LoVo (cell line): Measurements from ENCODE around the gene ANKRD65.
A peak's percentile ranks its signal among the peaks of the same experiment; 100 is the strongest.
"Not testable (repeated sequence)": the region's sequence is repeated elsewhere in the genome, so short reads cannot be mapped to it uniquely, and the experiment has no call there.

Experiments
- DNase-seq: peaks from one replicate; pipeline ENCODE4 v3.0.0-alpha.2; 2016; ENCODE audit warnings: low spot score

The ANKRD65 gene

GRCh38 chr1:1415751-1416150 lies 5.3 kb downstream of the ANKRD65 start:
- no peak for DNase-seq

GRCh38 chr1:1412311-1412902 lies 8.7 kb downstream of the ANKRD65 start:
- DNase-seq, result not testable (repeated sequence)

GRCh38 chr1:1411626-1412025 lies 9.4 kb downstream of the ANKRD65 start:
- no peak for DNase-seq

DNA sequence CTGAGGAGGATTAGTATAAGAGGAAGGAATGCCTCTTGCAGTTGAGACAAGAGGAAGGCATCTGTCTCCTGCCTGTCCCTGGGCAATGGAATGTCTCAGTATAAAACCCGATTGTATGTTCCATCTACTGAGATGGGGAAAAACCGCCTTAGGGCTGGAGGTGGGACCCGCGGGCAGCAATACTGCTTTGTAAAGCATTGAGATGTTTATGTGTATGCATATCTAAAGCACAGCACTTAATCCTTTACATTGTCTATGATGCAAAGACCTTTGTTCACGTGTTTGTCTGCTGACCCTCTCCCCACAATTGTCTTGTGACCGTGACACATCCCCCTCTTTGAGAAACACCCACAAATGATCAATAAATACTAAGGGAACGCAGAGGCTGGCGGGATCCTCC lies 10.8 kb downstream of the ANKRD65 start:
- not testable (repeated sequence) for DNase-seq

DNA sequence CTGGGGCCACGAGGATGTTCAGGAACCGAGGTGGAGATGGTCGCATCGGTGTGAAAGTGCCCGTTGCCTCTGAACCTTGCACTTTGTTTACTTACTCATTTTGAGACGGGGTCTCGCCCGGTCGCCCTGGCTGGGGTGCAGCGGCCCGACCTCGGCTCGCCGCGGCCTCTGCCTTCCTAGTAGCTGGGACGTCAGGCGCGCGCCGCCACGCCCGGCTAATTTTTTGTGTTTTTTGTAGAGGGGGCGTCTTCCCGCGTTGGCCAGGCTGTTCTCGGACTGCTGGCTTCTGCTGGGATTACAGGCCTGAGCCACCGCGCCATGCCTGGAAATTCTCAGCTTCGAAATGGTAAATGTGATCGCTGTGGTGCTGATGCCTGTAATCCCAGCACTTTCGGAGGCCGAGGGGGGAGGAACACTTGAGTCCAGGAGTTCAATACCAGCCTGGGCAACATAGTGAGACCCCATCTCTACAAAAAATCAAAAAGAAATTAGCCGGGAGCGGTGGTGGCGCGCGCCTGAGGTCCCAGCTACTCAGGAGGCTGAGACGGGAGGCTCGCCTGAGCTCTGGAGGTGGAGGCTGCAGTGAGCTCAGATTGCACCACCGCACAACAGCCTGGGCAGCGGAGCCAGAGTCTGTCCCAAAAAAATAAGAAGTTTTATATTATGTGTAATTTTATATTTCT lies 13.3 kb downstream of the ANKRD65 start:
- no peak for DNase-seq

GRCh38 chr1:1406821-1407635 lies 14.0 kb downstream of the ANKRD65 start, which contains the start of gene MRPL20:
MRPL20 (minus strand) TSS chr1:1407293; CDS start chr1:1407217, 76 bp downstream.
- peak; percentile 93 for DNase-seq

DNA sequence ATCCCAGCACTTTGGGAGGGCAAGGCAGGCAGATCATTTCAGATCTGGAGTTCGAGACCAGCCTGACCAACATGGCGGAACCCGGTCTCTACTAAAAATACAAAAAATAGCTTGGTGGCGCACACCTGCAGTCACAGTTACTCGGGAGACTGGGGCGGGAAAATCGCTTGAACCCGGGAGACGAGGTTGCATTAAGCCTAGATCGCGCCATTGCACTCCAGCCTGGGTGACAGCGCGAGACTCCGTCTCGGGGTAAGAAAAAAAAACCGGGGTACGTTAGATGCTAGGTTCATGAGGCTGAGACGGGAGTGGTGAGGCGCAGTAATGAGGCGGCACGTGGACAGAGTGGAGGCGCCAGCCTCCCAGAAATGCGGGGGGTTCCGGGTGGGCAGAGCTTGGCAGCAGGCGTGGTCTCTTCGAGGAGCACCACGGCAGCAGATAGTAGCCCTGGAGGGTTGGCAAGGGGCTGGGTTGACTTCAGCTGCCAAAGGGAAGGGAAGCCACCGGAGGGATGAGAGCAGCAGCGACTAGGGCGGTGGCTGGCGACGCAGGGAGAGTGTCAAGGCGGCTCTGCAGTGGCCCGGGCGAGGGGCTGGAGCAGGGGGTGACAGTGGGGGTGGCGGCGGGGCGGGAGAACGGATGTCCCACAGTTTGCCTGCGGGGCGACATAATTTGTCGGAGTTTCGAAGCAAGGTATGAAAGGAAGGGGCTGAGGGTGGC lies 14.8 kb downstream of the ANKRD65 start:
- no peak for DNase-seq

DNA sequence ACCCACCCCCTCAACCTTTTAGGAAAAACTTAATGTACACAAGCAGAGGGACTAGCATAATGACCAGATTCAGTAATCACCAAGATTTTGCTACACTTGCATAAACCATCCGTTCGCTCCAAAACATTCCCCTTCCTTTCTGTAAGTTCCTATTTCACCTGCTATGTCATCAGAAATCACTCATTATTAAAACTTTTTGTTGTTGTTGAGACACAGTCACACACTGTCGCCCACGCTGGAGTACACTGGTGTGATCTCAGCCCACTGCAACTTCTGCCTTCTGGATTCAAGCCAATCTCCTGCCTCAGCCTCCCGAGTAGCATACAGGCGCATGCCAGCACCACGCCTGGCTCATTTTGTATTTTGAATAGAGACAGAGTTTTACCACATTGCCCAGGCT lies 17.4 kb downstream of the ANKRD65 start:
- DNase-seq, result no peak

DNA sequence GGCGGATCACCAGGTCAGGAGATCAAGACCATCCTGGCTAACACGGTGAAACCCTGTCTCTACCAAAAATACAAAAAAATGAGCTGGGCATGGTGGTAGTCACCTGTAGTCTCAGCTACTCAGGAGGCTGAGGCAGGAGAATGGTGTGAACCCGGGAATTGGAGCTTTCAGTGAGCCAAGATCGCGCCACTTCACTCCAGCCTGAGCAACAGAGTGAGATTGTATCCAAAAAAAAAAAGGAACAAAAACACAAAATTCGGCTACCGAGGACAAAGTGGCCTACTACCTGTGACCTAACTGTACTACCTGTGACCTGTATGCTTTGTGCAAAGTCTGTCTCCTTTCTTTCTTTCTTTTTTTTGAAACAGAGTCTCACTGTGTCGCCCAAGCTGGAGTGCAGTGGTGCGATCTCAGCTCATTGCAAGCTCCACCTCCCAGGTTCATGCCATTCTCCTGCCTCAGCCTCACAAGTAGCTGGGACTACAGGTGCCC lies 18.1 kb downstream of the ANKRD65 start:
- DNase-seq, result not testable (repeated sequence)

- peak; percentile 37 for DNase-seq
Observed at GRCh38 chr1:1402072-1402900, 18.8 kb downstream of the ANKRD65 start.

DNA sequence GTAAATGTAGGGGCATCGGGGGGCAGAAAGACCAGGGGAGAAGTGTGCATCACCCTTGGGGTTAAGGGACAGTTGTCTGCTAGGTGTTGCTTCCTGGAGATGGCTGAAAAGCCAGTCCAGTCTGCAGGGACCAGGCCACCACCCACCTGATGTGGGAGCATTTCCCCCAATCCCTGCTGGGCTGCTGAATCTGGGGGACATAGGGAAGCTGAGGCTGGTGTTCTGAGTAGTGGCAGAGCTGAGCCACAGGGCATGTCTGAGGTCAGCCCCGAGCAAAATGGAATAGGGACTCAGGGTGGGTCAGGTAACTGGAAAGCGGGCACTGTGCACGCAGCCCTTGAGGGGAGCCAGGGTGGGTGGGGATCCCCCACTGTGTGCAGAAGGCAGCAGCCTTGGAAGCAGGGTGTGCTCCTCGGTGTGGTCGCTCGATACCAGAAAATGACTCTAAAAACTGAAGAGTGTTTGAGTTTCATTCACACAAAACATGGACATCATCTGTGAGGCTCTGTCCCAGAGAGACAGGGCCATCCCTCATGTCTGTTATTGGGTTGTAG lies 19.5 kb downstream of the ANKRD65 start:
- no peak for DNase-seq

GRCh38 chr1:1400576-1401456 lies 20.3 kb downstream of the ANKRD65 start:
- no peak for DNase-seq

- no peak for DNase-seq
Observed at GRCh38 chr1:1399872-1400575, 21.1 kb downstream of the ANKRD65 start.

GRCh38 chr1:1399187-1399871 lies 21.7 kb downstream of the ANKRD65 start, which contains the start of gene CCNL2:
CCNL2 (minus strand) TSS chr1:1399335; CDS start chr1:1399306, 29 bp downstream.
- DNase-seq, result peak; percentile 97

GRCh38 chr1:1398677-1399186 lies 22.3 kb downstream of the ANKRD65 start:
- DNase-seq, result no peak

- no peak for DNase-seq
Observed at GRCh38 chr1:1397839-1398523, 23.1 kb downstream of the ANKRD65 start.

DNA sequence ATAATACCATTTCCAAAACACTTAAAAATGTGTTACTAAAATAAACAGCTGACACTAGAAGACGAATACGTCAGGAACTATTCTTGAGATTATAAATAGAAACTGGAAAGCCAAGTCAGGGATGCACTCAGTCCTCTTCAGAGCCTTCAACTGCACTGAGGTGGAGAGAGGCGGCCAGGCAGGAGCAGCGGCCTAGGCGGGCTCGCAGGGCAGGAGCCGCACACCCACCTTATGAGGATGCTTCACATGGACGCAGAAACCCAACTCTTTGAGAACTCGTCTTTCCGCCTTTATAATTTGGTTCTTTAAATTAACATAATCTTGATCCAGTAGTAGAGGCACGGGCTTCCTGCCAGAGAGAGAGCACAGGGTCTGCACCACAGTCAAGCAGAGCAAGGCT lies 25.9 kb downstream of the ANKRD65 start:
- no peak for DNase-seq

DNA sequence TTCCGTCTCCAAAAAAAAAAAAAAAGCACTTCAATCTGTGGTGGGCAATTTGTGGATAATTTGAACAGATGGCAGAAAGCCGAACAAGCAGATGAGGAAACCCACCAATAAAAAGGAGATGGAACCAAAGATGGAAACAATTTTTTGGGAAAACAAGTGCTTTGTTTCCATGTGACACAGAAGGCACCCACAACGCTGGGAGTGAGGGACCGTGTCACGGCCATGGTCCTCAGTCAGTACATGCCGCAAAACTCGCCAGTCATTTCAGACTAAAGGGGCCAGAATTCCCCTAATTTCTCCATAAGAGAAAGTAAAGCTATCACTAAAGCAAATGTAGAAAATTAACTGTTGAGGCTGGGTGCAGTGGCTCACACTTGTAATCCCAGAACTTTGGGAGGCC lies 27.0 kb downstream of the ANKRD65 start:
- no peak for DNase-seq
